Activated CD8-positive, alpha-beta memory T cell treated with anti-CD3 and anti-CD28 coated beads, Interleukin-2, amount 10 ng/mL, durations not matched to agents 7 days and 5 days (primary cell): ENCODE results near the gene ADGRV1. TPM values are rescaled to one million over a fixed set of nuclear protein-coding genes. Genes with fewer than 3 reads are reported as not detected.

Experiments used
- ATAC-seq: fragments of 150-1000 bp; cut with Tn5 transposase; one replicate; pipeline ENCODE4 v1.10.0; 2021; ENCODE audit warnings: moderate library complexity
- CTCF ChIA-PET: fragments of 350-600 bp; sonication (Branson Sonifier 250); formaldehyde crosslinking; loops from one replicate; lab custom pipeline; 2021; ENCODE audit warnings: antibody characterized with exemption; lab: Charles Lee
- DNase-seq: peaks from one replicate; pipeline ENCODE4 v3.0.0-alpha.2; 2020
- H3K27ac Mint-ChIP-seq: one replicate; pipeline ENCODE4 v1.8.0; 2021; ENCODE audit warnings: mild to moderate bottlenecking, mixed read lengths
- H3K27me3 Mint-ChIP-seq: one replicate; pipeline ENCODE4 v1.8.0; 2021; ENCODE audit warnings: mixed read lengths
- H3K36me3 Mint-ChIP-seq: one replicate; pipeline ENCODE4 v1.8.0; 2021; ENCODE audit warnings: mild to moderate bottlenecking, mixed read lengths
- H3K4me1 Mint-ChIP-seq: one replicate; pipeline ENCODE4 v1.8.0; 2021; ENCODE audit warnings: mixed read lengths
- H3K4me3 Mint-ChIP-seq: one replicate; pipeline ENCODE4 v1.8.0; 2021; ENCODE audit warnings: mild to moderate bottlenecking, moderate library complexity, mixed read lengths
- H3K9me3 Mint-ChIP-seq: one replicate; pipeline ENCODE4 v1.8.0; 2022; ENCODE audit warnings: low read depth, mixed read lengths
- total RNA-seq, 2 experiments: library from RNA; stranded (reverse); gene quantifications; one replicate each; pipeline ENCODE4 v1.2.3, GENCODE V29; 2021

The ADGRV1 gene
- total RNA-seq, 2 experiments from 2014 or later = 0.18 TPM; not detected in 1

GRCh38 chr5:90690307-90690706, 131.7 kb downstream of the ADGRV1 start:
- DNase-seq = no peak
- Mint-ChIP-seq H3K4me3 (no peak overlapping the region), H3K27me3 (no peaks in the 10 kb centered on the region), H3K27ac (no peak overlapping the region), H3K4me1 (no peaks in the 10 kb centered on the region), H3K9me3 (peaks cover 3% of the 10 kb centered on the region), H3K36me3 (no peaks in the 10 kb centered on the region)
- CTCF ChIA-PET = no interaction called here
- ATAC-seq = no peak

- Mint-ChIP-seq H3K36me3 (no peaks in the 10 kb centered on the region), H3K4me1 (no peaks in the 10 kb centered on the region), H3K27me3 (no peaks in the 10 kb centered on the region), H3K27ac (no peak overlapping the region), H3K9me3 (no peaks in the 10 kb centered on the region), H3K4me3 (no peak overlapping the region)
- no peak for DNase-seq
- CTCF ChIA-PET = no interaction called here
- no peak for ATAC-seq
Measured at GRCh38 chr5:90691533-90691932, 132.9 kb downstream of the ADGRV1 start.

- H3K27me3 Mint-ChIP-seq = no peaks in the 10 kb centered on the region
- ATAC-seq = no peak
- no peaks in the 10 kb centered on the region for H3K36me3 Mint-ChIP-seq
- H3K4me1 Mint-ChIP-seq = no peaks in the 10 kb centered on the region
- no peak for DNase-seq
- H3K9me3 Mint-ChIP-seq = no peaks in the 10 kb centered on the region
- H3K27ac Mint-ChIP-seq = no peak overlapping the region
- CTCF ChIA-PET = no interaction called here
- no peak overlapping the region for H3K4me3 Mint-ChIP-seq
Measured at GRCh38 chr5:90696153-90696552, 137.6 kb downstream of the ADGRV1 start.

GRCh38 chr5:90700299-90700698, 141.7 kb downstream of the ADGRV1 start:
- Mint-ChIP-seq H3K4me3 (no peak overlapping the region), H3K27me3 (no peaks in the 10 kb centered on the region), H3K27ac (no peak overlapping the region), H3K4me1 (no peaks in the 10 kb centered on the region), H3K9me3 (no peaks in the 10 kb centered on the region), H3K36me3 (no peaks in the 10 kb centered on the region)
- CTCF ChIA-PET = no interaction called here
- no peak for ATAC-seq
- DNase-seq = no peak

- Mint-ChIP-seq H3K4me3 (no peak overlapping the region), H3K27me3 (no peaks in the 10 kb centered on the region), H3K27ac (no peak overlapping the region), H3K4me1 (no peaks in the 10 kb centered on the region), H3K36me3 (no peaks in the 10 kb centered on the region), H3K9me3 (no peaks in the 10 kb centered on the region)
- no peak for DNase-seq
- ATAC-seq = no peak
- CTCF ChIA-PET = no interaction called here
Measured at GRCh38 chr5:90703932-90704331, 145.3 kb downstream of the ADGRV1 start.

GRCh38 chr5:90707698-90708097, 149.1 kb downstream of the ADGRV1 start:
- Mint-ChIP-seq H3K9me3 (no peaks in the 10 kb centered on the region), H3K4me3 (no peak overlapping the region), H3K4me1 (no peaks in the 10 kb centered on the region), H3K36me3 (no peaks in the 10 kb centered on the region), H3K27me3 (no peaks in the 10 kb centered on the region), H3K27ac (no peak overlapping the region)
- ATAC-seq (no peak), DNase-seq (no peak)
- CTCF ChIA-PET = no interaction called here

- no peak overlapping the region for H3K27ac Mint-ChIP-seq
- DNase-seq = no peak
- H3K36me3 Mint-ChIP-seq = no peaks in the 10 kb centered on the region
- peak; percentile 42 for ATAC-seq
- no peak overlapping the region for H3K4me3 Mint-ChIP-seq
- H3K27me3 Mint-ChIP-seq = no peaks in the 10 kb centered on the region
- CTCF ChIA-PET = interaction anchor here (2.2 kb wide), 1 partner anchor 74 kb away, joined by 10 read pairs; no protein-coding TSS in a partner anchor
- no peaks in the 10 kb centered on the region for H3K4me1 Mint-ChIP-seq
- no peaks in the 10 kb centered on the region for H3K9me3 Mint-ChIP-seq
Measured at GRCh38 chr5:90709323-90710155, 150.9 kb downstream of the ADGRV1 start.

- Mint-ChIP-seq H3K27me3 (no peaks in the 10 kb centered on the region), H3K4me3 (no peak overlapping the region), H3K4me1 (no peaks in the 10 kb centered on the region), H3K27ac (no peak overlapping the region), H3K36me3 (no peaks in the 10 kb centered on the region), H3K9me3 (no peaks in the 10 kb centered on the region)
- no peak for ATAC-seq
- no peak for DNase-seq
- CTCF ChIA-PET = no interaction called here
Measured at GRCh38 chr5:90718387-90718786, 159.8 kb downstream of the ADGRV1 start.

- DNase-seq = no peak
- H3K27ac Mint-ChIP-seq = no peak overlapping the region
- no peaks in the 10 kb centered on the region for H3K27me3 Mint-ChIP-seq
- no peaks in the 10 kb centered on the region for H3K36me3 Mint-ChIP-seq
- CTCF ChIA-PET = no interaction called here
- ATAC-seq = no peak
- H3K4me3 Mint-ChIP-seq = no peak overlapping the region
- H3K9me3 Mint-ChIP-seq = peaks cover 2% of the 10 kb centered on the region
- H3K4me1 Mint-ChIP-seq = no peaks in the 10 kb centered on the region
Measured at GRCh38 chr5:90739567-90739966, 181.0 kb downstream of the ADGRV1 start.

GRCh38 chr5:90740244-90740799, 181.7 kb downstream of the ADGRV1 start:
- no peak for DNase-seq
- H3K27me3 Mint-ChIP-seq = no peaks in the 10 kb centered on the region
- no peak for ATAC-seq
- H3K4me1 Mint-ChIP-seq = no peaks in the 10 kb centered on the region
- H3K27ac Mint-ChIP-seq = no peak overlapping the region
- no peaks in the 10 kb centered on the region for H3K36me3 Mint-ChIP-seq
- peaks cover 2% of the 10 kb centered on the region for H3K9me3 Mint-ChIP-seq
- CTCF ChIA-PET = no interaction called here
- H3K4me3 Mint-ChIP-seq = no peak overlapping the region

GRCh38 chr5:90741022-90741564, 182.5 kb downstream of the ADGRV1 start:
- ATAC-seq (no peak), DNase-seq (no peak)
- H3K9me3 Mint-ChIP-seq = peaks cover 2% of the 10 kb centered on the region
- no peaks in the 10 kb centered on the region for H3K4me1 Mint-ChIP-seq
- no peak overlapping the region for H3K4me3 Mint-ChIP-seq
- no peak overlapping the region for H3K27ac Mint-ChIP-seq
- no peaks in the 10 kb centered on the region for H3K36me3 Mint-ChIP-seq
- no peaks in the 10 kb centered on the region for H3K27me3 Mint-ChIP-seq
- CTCF ChIA-PET = no interaction called here

- CTCF ChIA-PET = no interaction called here
- no peak for DNase-seq
- no peaks in the 10 kb centered on the region for H3K4me1 Mint-ChIP-seq
- H3K27me3 Mint-ChIP-seq = peaks cover 3% of the 10 kb centered on the region
- no peak for ATAC-seq
- no peaks in the 10 kb centered on the region for H3K9me3 Mint-ChIP-seq
- H3K36me3 Mint-ChIP-seq = no peaks in the 10 kb centered on the region
- H3K27ac Mint-ChIP-seq = no peak overlapping the region
- H3K4me3 Mint-ChIP-seq = no peak overlapping the region
Measured at GRCh38 chr5:90746119-90746518, 187.5 kb downstream of the ADGRV1 start.

GRCh38 chr5:90747175-90747574, 188.6 kb downstream of the ADGRV1 start:
- no peaks in the 10 kb centered on the region for H3K4me1 Mint-ChIP-seq
- no peak overlapping the region for H3K27ac Mint-ChIP-seq
- DNase-seq (no peak), ATAC-seq (no peak)
- no peaks in the 10 kb centered on the region for H3K36me3 Mint-ChIP-seq
- H3K4me3 Mint-ChIP-seq = no peak overlapping the region
- peaks cover 3% of the 10 kb centered on the region for H3K27me3 Mint-ChIP-seq
- no peaks in the 10 kb centered on the region for H3K9me3 Mint-ChIP-seq
- CTCF ChIA-PET = no interaction called here

GRCh38 chr5:90747693-90748092, 189.1 kb downstream of the ADGRV1 start:
- no peaks in the 10 kb centered on the region for H3K36me3 Mint-ChIP-seq
- no peak overlapping the region for H3K27ac Mint-ChIP-seq
- peaks cover 4% of the 10 kb centered on the region for H3K27me3 Mint-ChIP-seq
- CTCF ChIA-PET = no interaction called here
- no peaks in the 10 kb centered on the region for H3K4me1 Mint-ChIP-seq
- no peak for ATAC-seq
- H3K9me3 Mint-ChIP-seq = no peaks in the 10 kb centered on the region
- H3K4me3 Mint-ChIP-seq = no peak overlapping the region
- no peak for DNase-seq
